Endometrial microvascular endothelial cells (primary cell): ENCODE results near the gene ZNF57. TPM values are rescaled to one million over a fixed set of nuclear protein-coding genes. Genes with fewer than 3 reads are reported as not detected.
"Not testable (repeated sequence)": the region's sequence is repeated elsewhere in the genome, so short reads cannot be mapped to it uniquely, and the experiment has no call there.

Experiments used
- in situ Hi-C: cut with HindIII; loops from 2 replicates; pipeline ENCODE4 v1.10.0; 2017; ENCODE audit warnings: low sequenced_read_pairs, low pct_unique_long_range_greater_than_20kb; ENCODE audit errors: inconsistent ontology term
- total RNA-seq: library from RNA; depleted of rRNA; stranded (reverse); fragments of >200 nt; gene quantifications from one replicate; pipeline ENCODE4 v1.2.3, GENCODE V29; 2015; ENCODE audit errors: inconsistent ontology term

ZNF57 gene
- 4.6 TPM for total RNA-seq

GRCh38 chr19:2900296-2901252, at the start of gene ZNF57:
Gene ZNF57 (plus strand): TSS chr19:2900928. CDS start chr19:2901046, 118 bp downstream.
- in situ Hi-C loops, result no loop called here

GRCh38 chr19:2852598-2852997, 48.1 kb upstream of the ZNF57 start:
- in situ Hi-C loops, result no loop called here

- in situ Hi-C loops, result no loop called here
Observed at GRCh38 chr19:2853015-2853606, 47.6 kb upstream of the ZNF57 start.

GRCh38 chr19:2854849-2855248, 45.9 kb upstream of the ZNF57 start:
- in situ Hi-C loops, result no loop called here

- in situ Hi-C loops, result no loop called here
Observed at GRCh38 chr19:2856457-2857050, 44.2 kb upstream of the ZNF57 start.

- in situ Hi-C loops, result no loop called here
Observed at GRCh38 chr19:2858864-2859263, 41.9 kb upstream of the ZNF57 start.

- in situ Hi-C loops, result no loop called here
Observed at GRCh38 chr19:2863816-2864215, 36.9 kb upstream of the ZNF57 start.

GRCh38 chr19:2865334-2866100, 35.2 kb upstream of the ZNF57 start:
- in situ Hi-C loops, result no loop called here

GRCh38 chr19:2866495-2867024, 34.2 kb upstream of the ZNF57 start:
- in situ Hi-C loops, result no loop called here

GRCh38 chr19:2867025-2867991, 33.4 kb upstream of the ZNF57 start, which contains the start of gene ZNF556:
Gene ZNF556 (plus strand): TSS chr19:2867335. CDS start chr19:2867422, 87 bp downstream.
- in situ Hi-C loops, result no loop called here

GRCh38 chr19:2869618-2870017, 31.1 kb upstream of the ZNF57 start:
- in situ Hi-C loops, result no loop called here

GRCh38 chr19:2872175-2872574, 28.6 kb upstream of the ZNF57 start:
- in situ Hi-C loops, result not testable (repeated sequence)

- in situ Hi-C loops, result no loop called here
Observed at GRCh38 chr19:2877398-2878331, 23.1 kb upstream of the ZNF57 start.

- in situ Hi-C loops, result no loop called here
Observed at GRCh38 chr19:2883686-2884439, 16.9 kb upstream of the ZNF57 start.

GRCh38 chr19:2885736-2886135, 15.0 kb upstream of the ZNF57 start:
- in situ Hi-C loops, result no loop called here

- in situ Hi-C loops, result no loop called here
Observed at GRCh38 chr19:2887391-2887914, 13.3 kb upstream of the ZNF57 start.
